Stomach (tissue), 4 donors: ENCODE results near the gene SF3A1.

Experiments
- EP300 ChIP-seq: sonication (generic); formaldehyde crosslinking; IDR thresholded peaks from one replicate; pipeline ENCODE4 v1.6.1; 2017; ENCODE audit warnings: antibody characterized with exemption
- POLR2A ChIP-seq, 4 donors: fragments of 450-650 bp; IDR thresholded peaks; one replicate each; pipeline ENCODE4 v1.6.1; 2016; ENCODE audit warnings: antibody characterized with exemption in 4 of 4, control low read depth in 2 of 4, mild to moderate bottlenecking in 1 of 4, moderate library complexity in 1 of 4
- TF ChIP-seq, protein P1 (sequence below), 7 experiments: fragments of 450-650 bp in 4 of 7; fragments of 200-600 bp in 3 of 7; sonication (generic) in 3 of 7; IDR thresholded peaks; one replicate each; pipeline ENCODE4 v1.5.1; 2016 to 2019; ENCODE audit warnings: antibody characterized with exemption in 7 of 7, control low read depth in 2 of 7, mild to moderate bottlenecking in 1 of 7

DNA sequence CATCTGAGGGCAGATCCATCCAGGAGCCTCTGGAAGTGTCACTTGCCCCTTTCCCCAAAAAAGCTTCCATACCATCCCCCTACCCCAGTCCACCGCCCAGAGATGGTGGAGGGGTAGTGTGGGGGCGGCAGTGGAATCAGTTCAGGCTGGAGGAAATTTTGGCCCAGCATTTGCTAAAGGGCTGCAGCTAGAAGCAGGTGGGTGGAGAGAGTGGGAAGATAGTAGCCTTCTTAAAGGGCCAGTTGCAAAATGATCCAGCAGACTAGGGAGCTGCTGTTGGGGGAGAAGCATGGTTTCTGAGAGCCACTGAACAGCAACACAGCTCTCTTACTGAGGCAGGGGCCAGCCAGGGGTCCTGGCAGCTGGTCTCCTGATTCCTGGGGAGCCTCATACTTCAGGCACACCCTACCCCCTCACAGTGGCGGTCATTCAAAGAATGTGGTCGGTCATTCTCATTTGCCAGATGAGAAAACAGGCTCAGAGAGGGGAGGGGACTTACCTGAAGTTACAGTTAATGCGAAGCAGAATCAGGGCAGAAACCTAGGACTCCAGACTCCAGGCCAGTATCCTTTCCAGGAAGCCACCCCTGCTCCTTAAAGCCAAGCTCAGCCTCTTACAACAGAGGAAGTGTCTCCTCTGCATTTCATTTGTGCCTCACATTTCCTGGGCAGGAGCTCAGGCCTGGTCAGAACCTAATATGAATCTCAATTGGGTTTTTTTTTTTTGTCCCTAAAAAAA is 45.5 kb upstream of the SF3A1 start:
- TF ChIP-seq, protein P1, sequence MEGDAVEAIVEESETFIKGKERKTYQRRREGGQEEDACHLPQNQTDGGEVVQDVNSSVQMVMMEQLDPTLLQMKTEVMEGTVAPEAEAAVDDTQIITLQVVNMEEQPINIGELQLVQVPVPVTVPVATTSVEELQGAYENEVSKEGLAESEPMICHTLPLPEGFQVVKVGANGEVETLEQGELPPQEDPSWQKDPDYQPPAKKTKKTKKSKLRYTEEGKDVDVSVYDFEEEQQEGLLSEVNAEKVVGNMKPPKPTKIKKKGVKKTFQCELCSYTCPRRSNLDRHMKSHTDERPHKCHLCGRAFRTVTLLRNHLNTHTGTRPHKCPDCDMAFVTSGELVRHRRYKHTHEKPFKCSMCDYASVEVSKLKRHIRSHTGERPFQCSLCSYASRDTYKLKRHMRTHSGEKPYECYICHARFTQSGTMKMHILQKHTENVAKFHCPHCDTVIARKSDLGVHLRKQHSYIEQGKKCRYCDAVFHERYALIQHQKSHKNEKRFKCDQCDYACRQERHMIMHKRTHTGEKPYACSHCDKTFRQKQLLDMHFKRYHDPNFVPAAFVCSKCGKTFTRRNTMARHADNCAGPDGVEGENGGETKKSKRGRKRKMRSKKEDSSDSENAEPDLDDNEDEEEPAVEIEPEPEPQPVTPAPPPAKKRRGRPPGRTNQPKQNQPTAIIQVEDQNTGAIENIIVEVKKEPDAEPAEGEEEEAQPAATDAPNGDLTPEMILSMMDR (IDR thresholded peaks at IDR 0.05): no peak
- TF ChIP-seq POLR2A (IDR thresholded peaks at IDR 0.05) (no peak), EP300 (no peak)
